Mesenteric fat pad (tissue), 1 donor: ENCODE results near the gene CRADD. TPM values are rescaled to one million over a fixed set of nuclear protein-coding genes. Genes with fewer than 3 reads are reported as not detected.
"Not testable (repeated sequence)": the region's sequence is repeated elsewhere in the genome, so short reads cannot be mapped to it uniquely, and the experiment has no call there.

Experiments
- DNase-seq: peaks from one replicate; pipeline ENCODE4 v3.0.0-alpha.2; 2020; ENCODE audit warnings: low spot score
- long read RNA-seq: library from polyadenylated mRNA; unstranded; transcript quantifications from one replicate; pipeline ENCODE4 v2.0.0, GENCODE V29; 2020
- total RNA-seq: library from RNA; stranded (reverse); fragmentation: NEBNext Ultra II Directional; extraction: Animal tissue kit (Norgen Biotek cat#: 25700); gene quantifications from one replicate; pipeline ENCODE4 v1.2.1, GENCODE V29; 2021
- donor health status: DM: yes; HTN: yes; CAD: no.

The CRADD gene
- total RNA-seq, result 20.4 TPM
- long read RNA-seq, transcript CRADD-201 (3 exons, 1,169 nt), result major isoform, 16 of 29 reads
- long read RNA-seq, partial matches to known transcripts, result 0 of 29 reads
- long read RNA-seq, other reads (novel, unspliced or antisense), result 13 of 29 reads

GRCh38 chr12:93677195-93678064 lies at the start of gene CRADD:
CRADD (plus strand) TSS chr12:93677375.
- peak; percentile 91 for DNase-seq

GRCh38 chr12:93632383-93632782 lies 44.8 kb upstream of the CRADD start:
- no peak for DNase-seq

- DNase-seq, result no peak
Measured at GRCh38 chr12:93634416-93634815, 42.8 kb upstream of the CRADD start.

- no peak for DNase-seq
Measured at GRCh38 chr12:93636708-93637107, 40.5 kb upstream of the CRADD start.

GRCh38 chr12:93638095-93638494 lies 39.1 kb upstream of the CRADD start:
- no peak for DNase-seq

GRCh38 chr12:93638954-93639353 lies 38.2 kb upstream of the CRADD start:
- DNase-seq, result no peak

GRCh38 chr12:93639406-93639805 lies 37.8 kb upstream of the CRADD start:
- DNase-seq, result no peak

GRCh38 chr12:93641380-93641779 lies 35.8 kb upstream of the CRADD start:
- DNase-seq, result not testable (repeated sequence)

- DNase-seq, result no peak
Measured at GRCh38 chr12:93642751-93643150, 34.4 kb upstream of the CRADD start.

GRCh38 chr12:93645702-93646101 lies 31.5 kb upstream of the CRADD start:
- DNase-seq, result no peak

- no peak for DNase-seq
Measured at GRCh38 chr12:93650626-93651025, 26.5 kb upstream of the CRADD start.

GRCh38 chr12:93653079-93653478 lies 24.1 kb upstream of the CRADD start:
- no peak for DNase-seq

GRCh38 chr12:93653712-93654111 lies 23.5 kb upstream of the CRADD start:
- no peak for DNase-seq

GRCh38 chr12:93654421-93654820 lies 22.8 kb upstream of the CRADD start:
- DNase-seq, result no peak

- no peak for DNase-seq
Measured at GRCh38 chr12:93657071-93657470, 20.1 kb upstream of the CRADD start.

- DNase-seq, result no peak
Measured at GRCh38 chr12:93661021-93661420, 16.2 kb upstream of the CRADD start.

GRCh38 chr12:93663006-93663728 lies 14.0 kb upstream of the CRADD start:
- no peak for DNase-seq

GRCh38 chr12:93663729-93664084 lies 13.5 kb upstream of the CRADD start:
- DNase-seq, result no peak

- DNase-seq, result no peak
Measured at GRCh38 chr12:93664573-93665138, 12.5 kb upstream of the CRADD start.

- DNase-seq, result no peak
Measured at GRCh38 chr12:93667672-93668071, 9.5 kb upstream of the CRADD start.

- DNase-seq, result no peak
Measured at GRCh38 chr12:93668919-93669418, 8.2 kb upstream of the CRADD start.

GRCh38 chr12:93669452-93669851 lies 7.7 kb upstream of the CRADD start:
- DNase-seq, result no peak
